ENCODE data around the gene PRSS21. TPM values are rescaled to one million over a fixed set of nuclear protein-coding genes. Genes with fewer than 3 reads are reported as not detected.

Gene PRSS21
- total RNA-seq, 2 experiments from 2014 or later, result 68.7 to 69.6 TPM

GRCh38 chr16:2809149-2809760 lies 7.8 kb upstream of the PRSS21 start:
- no peaks in the 10 kb centered on the region for H3K9me2 ChIP-seq (ENCODE audit: insufficient read depth, low read length)
- H3K27ac ChIP-seq (ENCODE audit: low read depth, low read length, poor library complexity, severe bottlenecking), result no peak overlapping the region
- TF ChIP-seq CTCF (conservative IDR thresholded peaks at IDR 0.05; ENCODE audit: low read length), result no peak
- TF ChIP-seq EZH2phosphoT487 (IDR thresholded peaks at IDR 0.05; ENCODE audit: borderline replicate concordance, low read depth, low read length), result no peak
- no peaks in the 10 kb centered on the region for H4K20me1 ChIP-seq (ENCODE audit: insufficient read depth, low read length)
- CTCF ChIA-PET (ENCODE audit: unreplicated experiment), result no interaction called here
- no peaks in the 10 kb centered on the region for H3K9me3 ChIP-seq (ENCODE audit: low read length)
- H3K36me3 ChIP-seq (ENCODE audit: insufficient read depth, low read length), result no peaks in the 10 kb centered on the region
- H3K4me2 ChIP-seq (ENCODE audit: low read length), result no peak overlapping the region
- intact Hi-C loops (cut with micrococcal nuclease; ENCODE audit: unreplicated experiment), result no loop called here
- no peaks in the 10 kb centered on the region for H3K4me1 ChIP-seq (ENCODE audit: insufficient read depth, low read length, poor library complexity, severe bottlenecking)
- POLR2A ChIA-PET, result no interaction called here
- DNase-seq (ENCODE audit: low spot score), result no peak
- no peak overlapping the region for H3K4me3 ChIP-seq (ENCODE audit: low read depth, low read length, poor library complexity, severe bottlenecking)
- no peaks in the 10 kb centered on the region for H3K79me2 ChIP-seq (ENCODE audit: insufficient read depth, low read depth, low read length)
- no TSS peak for BruUV-seq (replicated peaks)
- H2AFZ ChIP-seq (ENCODE audit: low read length), result no peak overlapping the region

- Histone ChIP-seq H3K4me1 (ENCODE audit: insufficient read depth, low read length, poor library complexity, severe bottlenecking) (peaks cover under 1% of the 10 kb centered on the region), H2AFZ (ENCODE audit: low read length) (no peak overlapping the region), H3K36me3 (ENCODE audit: insufficient read depth, low read length) (no peaks in the 10 kb centered on the region), H3K9me3 (ENCODE audit: low read length) (no peaks in the 10 kb centered on the region), H3K4me2 (ENCODE audit: low read length) (no peak overlapping the region), H3K9me2 (ENCODE audit: insufficient read depth, low read length) (no peaks in the 10 kb centered on the region), H4K20me1 (ENCODE audit: insufficient read depth, low read length) (no peaks in the 10 kb centered on the region), H3K4me3 (ENCODE audit: low read depth, low read length, poor library complexity, severe bottlenecking) (no peak overlapping the region), H3K27ac (ENCODE audit: low read depth, low read length, poor library complexity, severe bottlenecking) (no peak overlapping the region), H3K79me2 (ENCODE audit: insufficient read depth, low read depth, low read length) (no peaks in the 10 kb centered on the region)
- no TSS peak for BruUV-seq (replicated peaks)
- ChIA-PET POLR2A (interaction anchor here (0.6 kb wide), 1 partner anchor 1350 kb away, joined by 3 read pairs; no protein-coding TSS in a partner anchor), CTCF (ENCODE audit: unreplicated experiment) (interaction anchor here (0.6 kb wide), 2 partner anchors 103 to 914 kb away, joined by 3 to 5 read pairs; no protein-coding TSS in a partner anchor)
- no peak for DNase-seq (ENCODE audit: low spot score)
- no peak for TF ChIP-seq EZH2phosphoT487 (IDR thresholded peaks at IDR 0.05; ENCODE audit: borderline replicate concordance, low read depth, low read length)
- no peak for TF ChIP-seq CTCF (conservative IDR thresholded peaks at IDR 0.05; ENCODE audit: low read length)
- intact Hi-C loops (cut with micrococcal nuclease; ENCODE audit: unreplicated experiment), result no loop called here
Measured at GRCh38 chr16:2810651-2811050, 6.4 kb upstream of the PRSS21 start.

GRCh38 chr16:2811703-2812471 lies 5.2 kb upstream of the PRSS21 start:
- POLR2A ChIA-PET, result no interaction called here
- no peak overlapping the region for H3K27ac ChIP-seq (ENCODE audit: low read depth, low read length, poor library complexity, severe bottlenecking)
- H4K20me1 ChIP-seq (ENCODE audit: insufficient read depth, low read length), result no peaks in the 10 kb centered on the region
- H3K4me2 ChIP-seq (ENCODE audit: low read length), result no peak overlapping the region
- H3K9me3 ChIP-seq (ENCODE audit: low read length), result no peaks in the 10 kb centered on the region
- 0 out of 2 replicates have a peak, but pooled peaks cover 4% of the 10 kb centered on the region for H3K79me2 ChIP-seq (ENCODE audit: insufficient read depth, low read depth, low read length)
- TF ChIP-seq CTCF (conservative IDR thresholded peaks at IDR 0.05; ENCODE audit: low read length), result no peak
- no peak for TF ChIP-seq EZH2phosphoT487 (IDR thresholded peaks at IDR 0.05; ENCODE audit: borderline replicate concordance, low read depth, low read length)
- DNase-seq (ENCODE audit: low spot score), result no peak
- H3K9me2 ChIP-seq (ENCODE audit: insufficient read depth, low read length), result no peaks in the 10 kb centered on the region
- BruUV-seq (replicated peaks), result no TSS peak
- intact Hi-C loops (cut with micrococcal nuclease; ENCODE audit: unreplicated experiment), result no loop called here
- CTCF ChIA-PET (ENCODE audit: unreplicated experiment), result no interaction called here
- no peak overlapping the region for H2AFZ ChIP-seq (ENCODE audit: low read length)
- peaks cover 12% of the 10 kb centered on the region for H3K4me1 ChIP-seq (ENCODE audit: insufficient read depth, low read length, poor library complexity, severe bottlenecking)
- H3K4me3 ChIP-seq (ENCODE audit: low read depth, low read length, poor library complexity, severe bottlenecking), result no peak overlapping the region
- H3K36me3 ChIP-seq (ENCODE audit: insufficient read depth, low read length), result no peaks in the 10 kb centered on the region
